Glutamatergic neuron (in vitro differentiated cells): ENCODE results near the gene MCCC2. TPM values are rescaled to one million over a fixed set of nuclear protein-coding genes. Genes with fewer than 3 reads are reported as not detected.

ENCODE experiments used
- DNase-seq: peaks from one replicate; pipeline ENCODE4 v3.0.0; 2022
- H3K27ac Mint-ChIP-seq: one replicate; pipeline ENCODE4 v1.8.0; 2020; ENCODE audit warnings: mild to moderate bottlenecking, mixed read lengths, inconsistent platforms; ENCODE audit not compliant: unreplicated experiment
- H3K27me3 Mint-ChIP-seq: one replicate; pipeline ENCODE4 v1.8.0; 2020; ENCODE audit warnings: mild to moderate bottlenecking, moderate library complexity, mixed read lengths, inconsistent platforms; ENCODE audit not compliant: unreplicated experiment
- H3K36me3 Mint-ChIP-seq: one replicate; pipeline ENCODE4 v1.8.0; 2020; ENCODE audit warnings: mild to moderate bottlenecking, mixed read lengths, inconsistent platforms; ENCODE audit not compliant: unreplicated experiment
- H3K4me1 Mint-ChIP-seq: one replicate; pipeline ENCODE4 v1.8.0; 2020; ENCODE audit warnings: mild to moderate bottlenecking, low read depth, mixed read lengths, inconsistent platforms; ENCODE audit not compliant: unreplicated experiment
- H3K4me3 Mint-ChIP-seq: one replicate; pipeline ENCODE4 v1.8.0; 2020; ENCODE audit warnings: mild to moderate bottlenecking, mixed read lengths, inconsistent platforms; ENCODE audit not compliant: unreplicated experiment
- H3K9me3 Mint-ChIP-seq: one replicate; pipeline ENCODE4 v1.8.0; 2020; ENCODE audit warnings: mild to moderate bottlenecking, moderate library complexity, mixed read lengths, inconsistent platforms; ENCODE audit not compliant: unreplicated experiment
- CTCF ChIP-seq: fragments of 200-600 bp; sonication (generic); IDR thresholded peaks from one replicate; pipeline ENCODE4 v1.5.0; 2021; ENCODE audit not compliant: partially characterized antibody, unreplicated experiment
- total RNA-seq: library from RNA; stranded (reverse); fragmentation: NEBNext Ultra II Directional; extraction: Animal tissue kit (Norgen Biotek cat#: 25700); gene quantifications from one replicate; pipeline ENCODE4 v1.2.1, GENCODE V29; 2021; ENCODE audit not compliant: unreplicated experiment

The MCCC2 gene
- total RNA-seq, 1 donor from 2014 or later: 17.3 TPM

DNA sequence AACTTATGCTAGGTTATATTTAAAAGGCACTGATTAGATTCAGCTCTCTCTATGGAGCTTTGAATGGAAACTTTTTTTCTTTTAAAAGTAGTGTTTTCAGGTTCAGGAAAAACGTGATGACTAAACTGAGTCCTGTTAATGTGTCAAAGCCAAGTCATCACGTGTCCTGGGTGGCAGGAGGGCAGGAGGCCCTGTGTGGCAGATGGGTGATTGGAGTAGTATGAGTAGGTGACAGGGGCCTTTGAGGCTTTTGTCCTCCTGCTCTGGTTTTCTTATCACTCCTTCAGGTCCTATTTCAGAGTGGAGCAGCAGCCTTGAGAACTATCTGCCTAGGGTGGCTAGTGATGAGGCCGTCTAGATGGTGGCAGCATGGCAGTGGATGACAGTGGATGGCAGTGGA, 114.3 kb downstream of the MCCC2 start:
- H3K27me3 Mint-ChIP-seq: no peaks in the 10 kb centered on the region
- H3K9me3 Mint-ChIP-seq: peaks cover 1% of the 10 kb centered on the region
- no peak overlapping the region for H3K4me3 Mint-ChIP-seq
- peaks cover 3% of the 10 kb centered on the region for H3K4me1 Mint-ChIP-seq
- H3K27ac Mint-ChIP-seq: no peak overlapping the region
- no peak for TF ChIP-seq CTCF
- no peaks in the 10 kb centered on the region for H3K36me3 Mint-ChIP-seq
- no peak for DNase-seq

DNA sequence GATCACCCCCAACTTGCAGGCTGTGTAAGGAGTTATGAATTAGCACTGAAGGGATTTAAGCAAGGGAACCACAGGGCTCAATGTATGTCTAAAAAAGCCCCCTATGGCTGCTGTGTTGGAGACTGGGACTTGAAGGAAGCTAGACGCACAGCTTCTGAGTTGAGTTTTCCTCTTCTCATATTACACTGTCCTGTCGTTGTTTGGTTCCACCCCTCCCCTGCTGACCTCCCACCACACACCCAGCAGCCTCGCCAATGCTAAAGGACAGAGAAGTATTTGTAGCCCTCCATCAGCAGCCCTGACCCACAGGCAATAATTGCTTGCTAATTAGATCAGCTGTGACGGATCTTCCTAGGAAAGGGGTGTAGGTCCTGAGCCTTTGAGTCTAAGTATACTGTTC, 116.8 kb downstream of the MCCC2 start:
- no peak overlapping the region for H3K27ac Mint-ChIP-seq
- H3K27me3 Mint-ChIP-seq: no peaks in the 10 kb centered on the region
- no peak for TF ChIP-seq CTCF
- H3K4me1 Mint-ChIP-seq: peaks cover 3% of the 10 kb centered on the region
- H3K36me3 Mint-ChIP-seq: no peaks in the 10 kb centered on the region
- peaks cover 1% of the 10 kb centered on the region for H3K9me3 Mint-ChIP-seq
- H3K4me3 Mint-ChIP-seq: no peak overlapping the region
- DNase-seq: no peak

DNA sequence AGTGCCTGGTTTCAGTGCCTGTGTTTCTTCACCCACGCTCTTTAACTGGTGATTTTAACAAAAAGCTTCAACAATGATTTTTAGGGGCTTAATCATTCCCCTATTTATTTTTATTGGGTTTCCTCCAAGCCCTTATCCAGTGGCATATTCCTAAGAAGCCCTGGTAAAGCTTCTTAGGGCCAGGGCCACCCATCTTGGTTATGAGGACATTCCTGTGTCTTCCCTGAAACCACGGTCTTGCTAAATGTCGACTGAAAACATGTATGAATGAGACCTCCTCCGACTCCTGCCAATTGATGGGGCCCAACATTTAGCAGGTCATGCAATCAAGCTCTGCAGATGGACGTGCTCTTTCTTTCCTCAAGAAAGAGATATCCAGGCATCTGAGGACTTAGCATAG, 118.3 kb downstream of the MCCC2 start:
- no peak for DNase-seq
- H3K4me1 Mint-ChIP-seq: peaks cover 3% of the 10 kb centered on the region
- no peak overlapping the region for H3K4me3 Mint-ChIP-seq
- no peaks in the 10 kb centered on the region for H3K27me3 Mint-ChIP-seq
- no peak overlapping the region for H3K27ac Mint-ChIP-seq
- H3K36me3 Mint-ChIP-seq: no peaks in the 10 kb centered on the region
- H3K9me3 Mint-ChIP-seq: peaks cover 1% of the 10 kb centered on the region
- TF ChIP-seq CTCF: no peak

DNA sequence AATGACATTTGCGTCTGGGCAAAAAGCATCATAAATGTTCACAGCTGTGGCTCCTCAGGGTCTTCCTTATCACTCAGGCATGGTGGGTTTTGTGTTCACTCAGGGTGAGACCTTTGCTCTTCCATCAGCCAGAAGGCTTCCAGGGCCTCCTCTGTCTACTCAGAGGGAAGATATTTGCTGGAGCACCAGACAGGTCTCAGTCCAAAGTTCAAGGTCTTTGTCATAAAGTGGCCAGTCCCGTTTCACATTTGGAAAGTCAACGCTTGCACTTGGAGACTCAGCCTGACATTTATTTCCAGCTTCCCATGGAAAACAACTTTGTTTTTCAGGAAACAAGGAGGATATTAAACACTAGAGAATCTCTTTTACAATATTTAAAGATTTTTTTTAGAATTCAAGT, 119.8 kb downstream of the MCCC2 start:
- Mint-ChIP-seq H3K9me3 (peaks cover 1% of the 10 kb centered on the region), H3K27me3 (no peaks in the 10 kb centered on the region), H3K4me3 (no peak overlapping the region), H3K4me1 (peaks cover 3% of the 10 kb centered on the region), H3K27ac (no peak overlapping the region), H3K36me3 (no peaks in the 10 kb centered on the region)
- no peak for TF ChIP-seq CTCF
- DNase-seq: no peak

Other genes with a start within 250 kb of the MCCC2 start
- 37.0 TPM for gene BDP1, start 131.7 kb upstream of the MCCC2 start, total RNA-seq
- gene CARTPT, start 131.9 kb downstream of the MCCC2 start, total RNA-seq: not detected